Activated T-helper 17 cell treated with anti-CD3 and anti-CD28 coated beads, Interleukin-2, amount 50 U/mL, for 72 hours (primary cell): ENCODE data around the gene PTPRM. TPM values are rescaled to one million over a fixed set of nuclear protein-coding genes. Genes with fewer than 3 reads are reported as not detected.
A peak's percentile ranks its signal among the peaks of the same experiment; 100 is the strongest.

Experiments
- ATAC-seq: fragments of 150-1000 bp; cut with Tn5 transposase; replicated peaks from 2 replicates; pipeline ENCODE4 v1.10.0; 2021; ENCODE audit warnings: mild to moderate bottlenecking, moderate library complexity
- H3K27ac Mint-ChIP-seq: one replicate; pipeline ENCODE4 v1.8.0; 2022; ENCODE audit warnings: mixed read lengths
- H3K27me3 Mint-ChIP-seq: one replicate; pipeline ENCODE4 v1.8.0; 2022; ENCODE audit warnings: mixed read lengths
- H3K36me3 Mint-ChIP-seq: one replicate; pipeline ENCODE4 v1.8.0; 2022; ENCODE audit warnings: low read depth, mild to moderate bottlenecking, mixed read lengths
- H3K4me1 Mint-ChIP-seq: one replicate; pipeline ENCODE4 v1.8.0; 2022; ENCODE audit warnings: mixed read lengths
- H3K4me3 Mint-ChIP-seq: one replicate; pipeline ENCODE4 v1.8.0; 2022; ENCODE audit warnings: mild to moderate bottlenecking, mixed read lengths
- H3K9me3 Mint-ChIP-seq: one replicate; pipeline ENCODE4 v1.8.0; 2022; ENCODE audit warnings: mixed read lengths
- total RNA-seq, 2 donors: library from RNA; stranded (reverse); gene quantifications; one replicate each; pipeline ENCODE4 v1.2.3, GENCODE V29; 2022

PTPRM gene
- total RNA-seq, 2 donors from 2014 or later: 7.5 to 24.5 TPM

GRCh38 chr18:8140841-8141501, 573.9 kb downstream of the PTPRM start:
- ATAC-seq: peak; percentile 56
- Mint-ChIP-seq H3K27me3 (no peaks in the 10 kb centered on the region), H3K9me3 (peaks cover 12% of the 10 kb centered on the region), H3K27ac (no peak overlapping the region), H3K4me3 (no peak overlapping the region), H3K36me3 (peaks cover 17% of the 10 kb centered on the region), H3K4me1 (no peaks in the 10 kb centered on the region)

GRCh38 chr18:8142131-8142711, 575.1 kb downstream of the PTPRM start:
- no peak overlapping the region for H3K27ac Mint-ChIP-seq
- no peaks in the 10 kb centered on the region for H3K4me1 Mint-ChIP-seq
- peaks cover 22% of the 10 kb centered on the region for H3K36me3 Mint-ChIP-seq
- no peak overlapping the region for H3K4me3 Mint-ChIP-seq
- H3K9me3 Mint-ChIP-seq: peaks cover 15% of the 10 kb centered on the region
- no peaks in the 10 kb centered on the region for H3K27me3 Mint-ChIP-seq
- ATAC-seq: no peak

- H3K27ac Mint-ChIP-seq: no peak overlapping the region
- no peaks in the 10 kb centered on the region for H3K27me3 Mint-ChIP-seq
These were observed 575.8 kb downstream of the PTPRM start for GRCh38 chr18:8142932-8143331.

GRCh38 chr18:8151181-8151580, 584.1 kb downstream of the PTPRM start:
- Mint-ChIP-seq H3K9me3 (peaks cover 5% of the 10 kb centered on the region), H3K27me3 (no peaks in the 10 kb centered on the region), H3K4me1 (no peaks in the 10 kb centered on the region), H3K36me3 (peaks cover 10% of the 10 kb centered on the region), H3K4me3 (no peak overlapping the region), H3K27ac (no peak overlapping the region)
- ATAC-seq: no peak

More at GRCh38 chr18:8142932-8143331, 575.8 kb downstream of the PTPRM start:
- Mint-ChIP-seq H3K4me3 (no peak overlapping the region), H3K36me3 (peaks cover 22% of the 10 kb centered on the region), H3K9me3 (peaks cover 17% of the 10 kb centered on the region), H3K4me1 (no peaks in the 10 kb centered on the region)
- no peak for ATAC-seq

GRCh38 chr18:8153887-8154583, 586.9 kb downstream of the PTPRM start:
- no peaks in the 10 kb centered on the region for H3K4me1 Mint-ChIP-seq
- H3K4me3 Mint-ChIP-seq: no peak overlapping the region
- H3K36me3 Mint-ChIP-seq: peaks cover 14% of the 10 kb centered on the region
- H3K9me3 Mint-ChIP-seq: peaks cover 3% of the 10 kb centered on the region
- no peak for ATAC-seq
- H3K27ac Mint-ChIP-seq: no peak overlapping the region
- H3K27me3 Mint-ChIP-seq: no peaks in the 10 kb centered on the region

- no peak for ATAC-seq
- H3K27me3 Mint-ChIP-seq: no peaks in the 10 kb centered on the region
- H3K27ac Mint-ChIP-seq: no peak overlapping the region
- H3K4me1 Mint-ChIP-seq: no peaks in the 10 kb centered on the region
- H3K36me3 Mint-ChIP-seq: peaks cover 8% of the 10 kb centered on the region
- peaks cover 3% of the 10 kb centered on the region for H3K9me3 Mint-ChIP-seq
- H3K4me3 Mint-ChIP-seq: no peak overlapping the region
These were observed 595.7 kb downstream of the PTPRM start for GRCh38 chr18:8162802-8163201.

- Mint-ChIP-seq H3K4me1 (no peaks in the 10 kb centered on the region), H3K27ac (no peak overlapping the region), H3K9me3 (no peaks in the 10 kb centered on the region), H3K36me3 (peaks cover 2% of the 10 kb centered on the region), H3K27me3 (no peaks in the 10 kb centered on the region), H3K4me3 (no peak overlapping the region)
- no peak for ATAC-seq
These were observed 596.3 kb downstream of the PTPRM start for GRCh38 chr18:8163286-8163959.

GRCh38 chr18:8165095-8165494, 598.0 kb downstream of the PTPRM start:
- H3K4me3 Mint-ChIP-seq: no peak overlapping the region
- H3K4me1 Mint-ChIP-seq: no peaks in the 10 kb centered on the region
- H3K9me3 Mint-ChIP-seq: no peaks in the 10 kb centered on the region
- no peak for ATAC-seq
- no peaks in the 10 kb centered on the region for H3K27me3 Mint-ChIP-seq
- H3K27ac Mint-ChIP-seq: no peak overlapping the region
- no peaks in the 10 kb centered on the region for H3K36me3 Mint-ChIP-seq

- H3K4me1 Mint-ChIP-seq: no peaks in the 10 kb centered on the region
- no peak overlapping the region for H3K27ac Mint-ChIP-seq
- no peak overlapping the region for H3K4me3 Mint-ChIP-seq
- H3K9me3 Mint-ChIP-seq: no peaks in the 10 kb centered on the region
- H3K27me3 Mint-ChIP-seq: no peaks in the 10 kb centered on the region
- ATAC-seq: no peak
- H3K36me3 Mint-ChIP-seq: no peaks in the 10 kb centered on the region
These were observed 599.9 kb downstream of the PTPRM start for GRCh38 chr18:8167026-8167425.

- Mint-ChIP-seq H3K36me3 (no peaks in the 10 kb centered on the region), H3K4me1 (no peaks in the 10 kb centered on the region), H3K27me3 (no peaks in the 10 kb centered on the region), H3K4me3 (no peak overlapping the region), H3K27ac (no peak overlapping the region), H3K9me3 (no peaks in the 10 kb centered on the region)
- no peak for ATAC-seq
These were observed 600.6 kb downstream of the PTPRM start for GRCh38 chr18:8167673-8168072.

- no peak for ATAC-seq
- no peaks in the 10 kb centered on the region for H3K36me3 Mint-ChIP-seq
- no peaks in the 10 kb centered on the region for H3K27me3 Mint-ChIP-seq
- H3K27ac Mint-ChIP-seq: no peak overlapping the region
- no peaks in the 10 kb centered on the region for H3K4me1 Mint-ChIP-seq
- no peak overlapping the region for H3K4me3 Mint-ChIP-seq
- no peaks in the 10 kb centered on the region for H3K9me3 Mint-ChIP-seq
These were observed 602.6 kb downstream of the PTPRM start for GRCh38 chr18:8169722-8170121.

GRCh38 chr18:8174771-8175170, 607.7 kb downstream of the PTPRM start:
- Mint-ChIP-seq H3K9me3 (no peaks in the 10 kb centered on the region), H3K4me3 (no peak overlapping the region), H3K27me3 (no peaks in the 10 kb centered on the region), H3K36me3 (no peaks in the 10 kb centered on the region), H3K27ac (no peak overlapping the region), H3K4me1 (no peaks in the 10 kb centered on the region)
- no peak for ATAC-seq

GRCh38 chr18:8175501-8176061, 608.5 kb downstream of the PTPRM start:
- H3K9me3 Mint-ChIP-seq: no peaks in the 10 kb centered on the region
- ATAC-seq: no peak
- H3K4me3 Mint-ChIP-seq: no peak overlapping the region
- no peaks in the 10 kb centered on the region for H3K27me3 Mint-ChIP-seq
- H3K4me1 Mint-ChIP-seq: no peaks in the 10 kb centered on the region
- no peaks in the 10 kb centered on the region for H3K36me3 Mint-ChIP-seq
- H3K27ac Mint-ChIP-seq: no peak overlapping the region

GRCh38 chr18:8176109-8176508, 609.0 kb downstream of the PTPRM start:
- ATAC-seq: no peak
- Mint-ChIP-seq H3K4me3 (no peak overlapping the region), H3K9me3 (no peaks in the 10 kb centered on the region), H3K27me3 (no peaks in the 10 kb centered on the region), H3K36me3 (no peaks in the 10 kb centered on the region), H3K27ac (no peak overlapping the region), H3K4me1 (no peaks in the 10 kb centered on the region)
